Caco-2 (cell line): Measurements from ENCODE around the gene STAC3. TPM values are rescaled to one million over a fixed set of nuclear protein-coding genes. Genes with fewer than 3 reads are reported as not detected.

Source experiments
- BruUV-seq: library from RNA; stranded (reverse); fragments of 400-500 nt; replicated peaks from 2 replicates; lab custom pipeline; 2021; lab: Mats Ljungman, UMichigan
- CTCF ChIA-PET: fragments of 300-600 bp; sonication (Branson Sonifier 250); formaldehyde crosslinking; loops from one replicate; lab custom pipeline; 2022; ENCODE audit warnings: antibody characterized with exemption; lab: Charles Lee
- POLR2A ChIA-PET: fragments of 300-600 bp; sonication (Branson Sonifier 250); formaldehyde crosslinking; loops from one replicate; lab custom pipeline; 2022; ENCODE audit warnings: antibody characterized with exemption; lab: Charles Lee
- DNase-seq, 2 experiments: peaks; one replicate each; pipeline versions ENCODE4 v3.0.0 to v3.0.0-alpha.2; 2020 to 2022
- H3K27me3 ChIP-seq: replicated peaks from 2 replicates; pipeline ENCODE4 v1.6.0; 2011; ENCODE audit warnings: low read length; ENCODE audit not compliant: control insufficient read depth, insufficient read depth
- H3K36me3 ChIP-seq: 2 replicates; pipeline ENCODE4 v1.5.1; 2011; ENCODE audit warnings: low read length; ENCODE audit not compliant: control insufficient read depth, insufficient read depth
- H3K4me1 ChIP-seq: fragments of 250-450 bp; sonication (Bioruptor Pico); 2 replicates; pipeline ENCODE4 v1.5.1; 2020; ENCODE audit warnings: mild to moderate bottlenecking
- H3K4me3 ChIP-seq: 2 replicates; pipeline ENCODE4 v1.5.1; 2011; ENCODE audit warnings: low read depth, mild to moderate bottlenecking, control low read depth, low read length
- H3K9me3 ChIP-seq: fragments of 250-450 bp; sonication (Bioruptor Pico); 2 replicates; pipeline ENCODE4 v1.5.1; 2020; ENCODE audit warnings: mild to moderate bottlenecking, moderate library complexity
- H3K27ac Mint-ChIP-seq: one replicate; pipeline ENCODE4 v1.8.0; 2022; ENCODE audit warnings: mixed read lengths; ENCODE audit not compliant: unreplicated experiment
- H3K27me3 Mint-ChIP-seq: one replicate; pipeline ENCODE4 v1.8.0; 2022; ENCODE audit warnings: mixed read lengths; ENCODE audit not compliant: insufficient read depth, unreplicated experiment
- H3K36me3 Mint-ChIP-seq: one replicate; pipeline ENCODE4 v1.8.0; 2022; ENCODE audit warnings: mild to moderate bottlenecking, mixed read lengths; ENCODE audit not compliant: insufficient read depth, unreplicated experiment
- H3K4me1 Mint-ChIP-seq: one replicate; pipeline ENCODE4 v1.8.0; 2022; ENCODE audit warnings: low read depth, mixed read lengths; ENCODE audit not compliant: unreplicated experiment
- H3K4me3 Mint-ChIP-seq: one replicate; pipeline ENCODE4 v1.8.0; 2022; ENCODE audit warnings: mild to moderate bottlenecking, moderate library complexity, mixed read lengths; ENCODE audit not compliant: unreplicated experiment
- H3K9me3 Mint-ChIP-seq: one replicate; pipeline ENCODE4 v1.8.0; 2022; ENCODE audit warnings: mixed read lengths; ENCODE audit not compliant: unreplicated experiment
- intact Hi-C: fragments of 100-400 bp; cut with micrococcal nuclease; formaldehyde crosslinking; loops from one replicate; pipeline ENCODE4 v1.10.0; 2022; ENCODE audit not compliant: unreplicated experiment
- total RNA-seq: library from RNA; stranded (reverse); gene quantifications from 2 replicates; pipeline ENCODE4 v1.2.3, GENCODE V29; 2022
- TF ChIP-seq, protein P1 (sequence below), 2 experiments: fragments of 200-600 bp in 1 of 2; IDR thresholded peaks; 1 replicate in 1 of 2; 2 replicates in 1 of 2; pipeline versions ENCODE4 v1.5.1 to v1.8.0; 2011 to 2022; ENCODE audit warnings: antibody characterized with exemption in 1 of 2, control low read depth in 1 of 2, inconsistent platforms in 1 of 2, low read depth in 1 of 2, low read length in 1 of 2, mild to moderate bottlenecking in 1 of 2, moderate library complexity in 1 of 2; ENCODE audit not compliant: insufficient read depth in 1 of 2, severe bottlenecking in 1 of 2, unreplicated experiment in 1 of 2

Gene STAC3
- total RNA-seq, 1 experiment from 2014 or later: 0.70 TPM

DNA sequence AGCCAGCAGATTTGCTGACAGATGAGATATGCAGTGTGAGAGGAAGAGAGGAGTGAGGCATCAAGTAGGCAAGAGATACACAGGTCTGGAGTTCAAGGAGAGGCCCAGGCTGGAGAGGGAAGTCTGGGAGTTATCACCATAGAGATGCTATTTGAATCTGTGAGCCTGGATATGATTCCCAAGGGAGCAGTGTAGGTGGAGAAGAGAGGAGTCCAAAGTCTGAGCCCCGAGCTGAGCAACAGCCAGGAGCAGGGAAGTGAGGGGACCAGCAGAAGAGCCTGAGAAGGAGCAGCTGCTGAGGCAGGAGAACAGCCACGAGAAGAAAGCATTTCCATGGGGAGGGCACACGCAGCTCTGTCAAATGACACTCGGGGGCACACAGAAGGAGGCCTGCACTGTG is 54.5 kb downstream of the STAC3 start:
- BruUV-seq: no TSS peak
- H3K4me3 Mint-ChIP-seq: no peak overlapping the region
- H3K4me3 ChIP-seq: no peak overlapping the region
- H3K36me3 ChIP-seq: peaks cover 8% of the 10 kb centered on the region
- intact Hi-C loops: no loop called here
- H3K9me3 ChIP-seq: no peaks in the 10 kb centered on the region
- no peak for DNase-seq
- TF ChIP-seq, protein P1, sequence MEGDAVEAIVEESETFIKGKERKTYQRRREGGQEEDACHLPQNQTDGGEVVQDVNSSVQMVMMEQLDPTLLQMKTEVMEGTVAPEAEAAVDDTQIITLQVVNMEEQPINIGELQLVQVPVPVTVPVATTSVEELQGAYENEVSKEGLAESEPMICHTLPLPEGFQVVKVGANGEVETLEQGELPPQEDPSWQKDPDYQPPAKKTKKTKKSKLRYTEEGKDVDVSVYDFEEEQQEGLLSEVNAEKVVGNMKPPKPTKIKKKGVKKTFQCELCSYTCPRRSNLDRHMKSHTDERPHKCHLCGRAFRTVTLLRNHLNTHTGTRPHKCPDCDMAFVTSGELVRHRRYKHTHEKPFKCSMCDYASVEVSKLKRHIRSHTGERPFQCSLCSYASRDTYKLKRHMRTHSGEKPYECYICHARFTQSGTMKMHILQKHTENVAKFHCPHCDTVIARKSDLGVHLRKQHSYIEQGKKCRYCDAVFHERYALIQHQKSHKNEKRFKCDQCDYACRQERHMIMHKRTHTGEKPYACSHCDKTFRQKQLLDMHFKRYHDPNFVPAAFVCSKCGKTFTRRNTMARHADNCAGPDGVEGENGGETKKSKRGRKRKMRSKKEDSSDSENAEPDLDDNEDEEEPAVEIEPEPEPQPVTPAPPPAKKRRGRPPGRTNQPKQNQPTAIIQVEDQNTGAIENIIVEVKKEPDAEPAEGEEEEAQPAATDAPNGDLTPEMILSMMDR (IDR thresholded peaks at IDR 0.05; ENCODE audit: insufficient read depth in 1 of 2, low read depth in 1 of 2, low read length in 1 of 2, severe bottlenecking in 1 of 2, unreplicated experiment in 1 of 2): no peak
- no peaks in the 10 kb centered on the region for H3K27me3 Mint-ChIP-seq
- no peaks in the 10 kb centered on the region for H3K9me3 Mint-ChIP-seq
- no peak overlapping the region for H3K27ac Mint-ChIP-seq
- CTCF ChIA-PET: no interaction called here
- no peaks in the 10 kb centered on the region for H3K27me3 ChIP-seq
- POLR2A ChIA-PET: no interaction called here
- peaks cover 20% of the 10 kb centered on the region for H3K36me3 Mint-ChIP-seq
- H3K4me1 ChIP-seq: no peaks in the 10 kb centered on the region
- no peaks in the 10 kb centered on the region for H3K4me1 Mint-ChIP-seq

DNA sequence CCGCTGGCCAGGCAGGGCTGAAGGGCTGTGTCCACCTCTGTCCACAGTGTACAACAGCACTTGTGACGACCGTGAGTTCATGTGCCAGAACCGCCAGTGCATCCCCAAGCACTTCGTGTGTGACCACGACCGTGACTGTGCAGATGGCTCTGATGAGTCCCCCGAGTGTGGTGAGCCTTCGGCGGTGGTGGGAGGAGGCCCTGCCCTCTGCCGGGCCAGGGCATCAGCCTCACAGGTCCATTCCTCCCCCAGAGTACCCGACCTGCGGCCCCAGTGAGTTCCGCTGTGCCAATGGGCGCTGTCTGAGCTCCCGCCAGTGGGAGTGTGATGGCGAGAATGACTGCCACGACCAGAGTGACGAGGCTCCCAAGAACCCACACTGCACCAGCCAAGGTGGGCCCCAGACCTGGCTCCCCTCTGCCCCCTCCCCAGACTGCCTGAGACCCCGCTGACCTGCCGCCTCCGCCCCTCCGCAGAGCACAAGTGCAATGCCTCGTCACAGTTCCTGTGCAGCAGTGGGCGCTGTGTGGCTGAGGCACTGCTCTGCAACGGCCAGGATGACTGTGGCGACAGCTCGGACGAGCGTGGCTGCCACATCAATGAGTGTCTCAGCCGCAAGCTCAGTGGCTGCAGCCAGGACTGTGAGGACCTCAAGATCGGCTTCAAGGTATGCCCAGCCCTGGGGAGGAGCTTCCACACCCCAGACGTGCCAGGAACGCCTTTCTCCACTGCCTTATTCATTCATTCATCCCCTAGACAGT is 55.2 kb downstream of the STAC3 start:
- ChIA-PET POLR2A (no interaction called here), CTCF (no interaction called here)
- no peaks in the 10 kb centered on the region for H3K9me3 ChIP-seq
- H3K4me3 ChIP-seq: no peak overlapping the region
- Mint-ChIP-seq H3K27me3 (no peaks in the 10 kb centered on the region), H3K27ac (no peak overlapping the region), H3K36me3 (peaks cover 23% of the 10 kb centered on the region), H3K4me3 (no peak overlapping the region), H3K9me3 (no peaks in the 10 kb centered on the region), H3K4me1 (no peaks in the 10 kb centered on the region)
- H3K4me1 ChIP-seq: no peaks in the 10 kb centered on the region
- intact Hi-C loops: no loop called here
- H3K36me3 ChIP-seq: peaks cover 8% of the 10 kb centered on the region
- TF ChIP-seq, protein P1 (IDR thresholded peaks at IDR 0.05; ENCODE audit: insufficient read depth in 1 of 2, low read depth in 1 of 2, low read length in 1 of 2, severe bottlenecking in 1 of 2, unreplicated experiment in 1 of 2): no peak
- no peaks in the 10 kb centered on the region for H3K27me3 ChIP-seq
- no peak for DNase-seq
- BruUV-seq: TSS peak; percentile 16

DNA sequence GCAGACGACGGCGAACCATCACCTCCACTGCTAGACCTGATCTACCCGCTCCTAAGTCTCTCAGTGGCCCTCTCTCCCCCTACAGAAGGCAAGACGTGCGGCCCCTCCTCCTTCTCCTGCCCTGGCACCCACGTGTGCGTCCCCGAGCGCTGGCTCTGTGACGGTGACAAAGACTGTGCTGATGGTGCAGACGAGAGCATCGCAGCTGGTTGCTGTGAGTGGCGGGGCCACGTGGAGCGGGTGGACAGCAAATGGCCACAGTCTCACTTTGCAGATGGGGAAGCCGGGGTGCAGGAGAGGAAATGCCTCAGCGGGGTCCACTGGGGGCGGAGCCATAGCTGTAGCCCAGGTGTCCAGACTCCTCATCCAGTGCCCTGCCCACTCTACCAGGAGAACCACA is 55.8 kb downstream of the STAC3 start:
- no peak overlapping the region for H3K4me3 Mint-ChIP-seq
- H3K27ac Mint-ChIP-seq: no peak overlapping the region
- H3K9me3 Mint-ChIP-seq: no peaks in the 10 kb centered on the region
- H3K4me1 Mint-ChIP-seq: no peaks in the 10 kb centered on the region
- H3K4me3 ChIP-seq: no peak overlapping the region
- H3K36me3 ChIP-seq: peaks cover 8% of the 10 kb centered on the region
- TF ChIP-seq, protein P1 (IDR thresholded peaks at IDR 0.05; ENCODE audit: insufficient read depth in 1 of 2, low read depth in 1 of 2, low read length in 1 of 2, severe bottlenecking in 1 of 2, unreplicated experiment in 1 of 2): no peak
- ChIA-PET POLR2A (no interaction called here), CTCF (interaction anchor here (0.6 kb wide), 1 partner anchor 187 kb away, joined by 11 read pairs; no protein-coding TSS in a partner anchor)
- no peaks in the 10 kb centered on the region for H3K9me3 ChIP-seq
- no peaks in the 10 kb centered on the region for H3K27me3 ChIP-seq
- H3K4me1 ChIP-seq: no peaks in the 10 kb centered on the region
- H3K27me3 Mint-ChIP-seq: no peaks in the 10 kb centered on the region
- no TSS peak for BruUV-seq
- intact Hi-C loops: no loop called here
- no peak for DNase-seq
- peaks cover 23% of the 10 kb centered on the region for H3K36me3 Mint-ChIP-seq
